GM12892 (cell line): ENCODE data around the gene NPAP1.

Experiments used
- POLR2A ChIP-seq: IDR thresholded peaks from 2 replicates; pipeline ENCODE4 v1.6.1; 2011; ENCODE audit warnings: low read depth, low read length, control low read depth
- POLR2AphosphoS5 ChIP-seq: IDR thresholded peaks from 2 replicates; pipeline ENCODE4 v1.6.1; 2011; ENCODE audit warnings: low read depth, low read length, control low read depth

DNA sequence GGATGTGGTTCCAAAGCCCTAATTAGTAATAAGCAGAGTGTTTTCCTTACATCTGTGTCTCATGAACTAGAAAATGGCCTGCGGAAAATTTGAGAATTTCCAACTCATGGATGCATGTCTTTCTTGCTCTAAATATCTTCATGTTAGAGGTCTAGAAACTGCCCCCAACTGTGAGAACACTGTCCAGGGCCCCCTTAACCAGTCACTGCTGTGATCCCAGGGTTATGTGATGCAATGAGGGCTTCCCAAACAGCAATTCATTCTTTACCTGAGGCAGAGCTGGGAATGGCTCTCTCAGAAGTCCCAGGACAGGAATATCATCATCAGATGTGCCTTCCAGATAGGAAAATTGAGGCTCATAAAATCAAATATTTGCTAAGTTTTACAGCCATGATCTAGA is 8.2 kb downstream of the NPAP1 start:
- TF ChIP-seq POLR2A, result no peak
- no peak for TF ChIP-seq POLR2AphosphoS5
